ENCODE measurements around the gene TBX10. TPM values are rescaled to one million over a fixed set of nuclear protein-coding genes. Genes with fewer than 3 reads are reported as not detected.

The TBX10 gene
- total and polyA plus RNA-seq, 2 of the 8 experiments (the other 6 are each of a cell fraction or from before 2014, with no cell fraction given), result 0.09 TPM; not detected in 1

GRCh38 chr11:67680696-67681470 lies 41.3 kb upstream of the TBX10 start:
- Histone ChIP-seq H3K79me2 (ENCODE audit: control insufficient read depth in 1 of 2, insufficient read depth in 2 of 2, low read length in 2 of 2) (no peaks in the 10 kb centered on the region), H2BK15ac (ENCODE audit: low read length) (no peak overlapping the region), H2AFZ (ENCODE audit: low read length) (peak overlapping the region; percentile 6; the same call in 1 of the 2 replicates), H2AK5ac (ENCODE audit: low read depth, low read length) (no peak overlapping the region), H3K9ac (replicated peaks in 1 of 4; ENCODE audit: extremely low read depth in 1 of 4, low read depth in 3 of 4, low read length in 3 of 4) (no peak overlapping the region), H3K4me1 (replicated peaks in 1 of 4; ENCODE audit: control insufficient read depth in 3 of 4, insufficient read depth in 4 of 4, low read length in 3 of 4) (peaks cover 0 to 7% (median 0%) of the 10 kb centered on the region in 4 experiments; a peak in 1 of 7 replicates), H3K18ac (ENCODE audit: extremely low read depth, low read length) (no peak overlapping the region), H4K8ac (ENCODE audit: extremely low read depth, insufficient read depth, low read length) (no peak overlapping the region), H4K5ac (ENCODE audit: insufficient read length, low read depth, low read length) (no peak overlapping the region), H3K56ac (replicated peaks; ENCODE audit: insufficient read length, low read depth, low read length) (no peak overlapping the region), H3K23ac (ENCODE audit: insufficient read length) (no peak overlapping the region), H3K23me2 (ENCODE audit: low read depth, low read length) (no peaks in the 10 kb centered on the region), H4K20me1 (replicated peaks in 1 of 2; ENCODE audit: control insufficient read depth in 1 of 2, insufficient read depth in 2 of 2, low read length in 2 of 2) (no peaks in the 10 kb centered on the region), H2BK5ac (ENCODE audit: low read depth, low read length) (no peak overlapping the region), H3K4me2 (ENCODE audit: insufficient read depth in 1 of 2, low read depth in 2 of 2, low read length in 2 of 2) (no peak overlapping the region), H3K79me1 (ENCODE audit: low read depth, low read length) (no peaks in the 10 kb centered on the region), H3K4ac (replicated peaks; ENCODE audit: insufficient read length, low read depth, low read length) (no peak overlapping the region), H3K14ac (ENCODE audit: insufficient read length) (no peak overlapping the region), H3K27ac (ENCODE audit: low read depth, low read length) (no peak overlapping the region), H3K9me3 (ENCODE audit: insufficient read depth in 2 of 2, low read depth in 1 of 2, low read length in 1 of 2) (no peaks in the 10 kb centered on the region), H2BK120ac (replicated peaks; ENCODE audit: low read depth, low read length) (no peak overlapping the region), H3K27me3 (replicated peaks in 1 of 4; ENCODE audit: control insufficient read depth in 3 of 4, extremely low read depth in 1 of 4, insufficient read depth in 3 of 4, low read length in 3 of 4) (no peaks in the 10 kb centered on the region), H4K91ac (replicated peaks; ENCODE audit: insufficient read length, low read length) (no peak overlapping the region), H3K36me3 (ENCODE audit: control insufficient read depth in 2 of 4, insufficient read depth in 4 of 4, low read length in 3 of 4) (no peaks in the 10 kb centered on the region), H2BK12ac (ENCODE audit: low read depth, low read length) (no peak overlapping the region), H2BK20ac (ENCODE audit: low read length) (no peak overlapping the region), H3K4me3 (ENCODE audit: extremely low read depth in 1 of 4, insufficient read depth in 2 of 4, low read depth in 3 of 4, low read length in 4 of 4) (no peak overlapping the region)
- FAIRE-seq, result no peak
- peak in 1 of 2 experiments; percentile 43 for DNase-seq (ENCODE audit: low read depth in 1 of 2, low spot score in 2 of 2)
- TF ChIP-seq SP2 (IDR thresholded peaks at IDR 0.05; ENCODE audit: low read length) (no peak), TEAD4 (IDR thresholded peaks at IDR 0.05; ENCODE audit: low read depth, low read length) (no peak), EP300 (IDR thresholded peaks at IDR 0.05; ENCODE audit: borderline replicate concordance in 1 of 2, low read depth in 2 of 2, low read length in 2 of 2) (peak in 1 of 2 experiments; percentile 68; a peak in 1 of 3 replicates)
- ChIA-PET CTCF (ENCODE audit: partially characterized antibody) (interaction anchor here (1.0 to 1.1 kb wide), 2 partner anchors 14 to 24 kb away, joined by 3 read pairs; no protein-coding TSS in a partner anchor), POLR2A (ENCODE audit: partially characterized antibody) (interaction anchor here (0.9 kb wide), 1 partner anchor 16 kb away, joined by 3 read pairs; no protein-coding TSS in a partner anchor)
- 79% methylated on average over 3 of the region's 3 CpGs; no CpG with 5 or more reads in 1 of the 2 experiments for WGBS, 2 experiments (ENCODE audit: extremely low coverage in 1 of 2, insufficient coverage in 1 of 2, insufficient read length in 1 of 2, insufficient replicate concordance in 2 of 2, low coverage in 1 of 2, low lambda C conversion rate in 2 of 2, missing lambda C conversion rate in 1 of 2)
